HG03060 (cell line): ENCODE data around the gene SEMA4A.
A peak's percentile ranks its signal among the peaks of the same experiment; 100 is the strongest.
"Not testable (repeated sequence)": the region's sequence is repeated elsewhere in the genome, so short reads cannot be mapped to it uniquely, and the experiment has no call there.

Experiments used
- ATAC-seq: cut with Tn5 transposase; IDR thresholded peaks from one replicate; pipeline ENCODE4 v1.9.1; 2021; ENCODE audit warnings: low read depth, moderate number of reproducible peaks; ENCODE audit not compliant: unreplicated experiment

The SEMA4A gene

DNA sequence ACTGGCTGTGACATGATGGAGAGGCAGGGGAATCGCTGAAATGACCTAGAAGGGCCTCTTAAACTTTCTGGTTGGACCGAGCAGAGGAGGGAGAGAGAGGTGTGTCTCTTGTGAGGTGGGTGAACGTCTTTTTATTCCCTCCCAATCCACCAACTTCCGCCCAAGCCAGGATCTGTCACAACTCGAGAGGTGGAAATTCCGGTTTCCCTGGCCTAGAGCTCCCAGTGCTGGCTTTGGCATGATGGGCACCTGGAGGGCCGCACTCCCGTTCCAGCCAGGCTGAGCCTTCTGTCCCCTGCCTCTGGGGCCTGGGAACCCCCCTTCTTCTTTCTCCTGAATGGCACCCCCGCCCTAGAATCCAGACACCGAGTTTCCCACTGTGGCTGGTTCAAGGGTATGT lies at the start of gene SEMA4A:
SEMA4A (plus strand) TSS at position 224 of the 400 bp plus-strand sequence. CDS start 994 bp downstream, outside the sequence.
- no peak for ATAC-seq

GRCh38 chr1:156104065-156104810 lies 49.1 kb upstream of the SEMA4A start:
- no peak for ATAC-seq

DNA sequence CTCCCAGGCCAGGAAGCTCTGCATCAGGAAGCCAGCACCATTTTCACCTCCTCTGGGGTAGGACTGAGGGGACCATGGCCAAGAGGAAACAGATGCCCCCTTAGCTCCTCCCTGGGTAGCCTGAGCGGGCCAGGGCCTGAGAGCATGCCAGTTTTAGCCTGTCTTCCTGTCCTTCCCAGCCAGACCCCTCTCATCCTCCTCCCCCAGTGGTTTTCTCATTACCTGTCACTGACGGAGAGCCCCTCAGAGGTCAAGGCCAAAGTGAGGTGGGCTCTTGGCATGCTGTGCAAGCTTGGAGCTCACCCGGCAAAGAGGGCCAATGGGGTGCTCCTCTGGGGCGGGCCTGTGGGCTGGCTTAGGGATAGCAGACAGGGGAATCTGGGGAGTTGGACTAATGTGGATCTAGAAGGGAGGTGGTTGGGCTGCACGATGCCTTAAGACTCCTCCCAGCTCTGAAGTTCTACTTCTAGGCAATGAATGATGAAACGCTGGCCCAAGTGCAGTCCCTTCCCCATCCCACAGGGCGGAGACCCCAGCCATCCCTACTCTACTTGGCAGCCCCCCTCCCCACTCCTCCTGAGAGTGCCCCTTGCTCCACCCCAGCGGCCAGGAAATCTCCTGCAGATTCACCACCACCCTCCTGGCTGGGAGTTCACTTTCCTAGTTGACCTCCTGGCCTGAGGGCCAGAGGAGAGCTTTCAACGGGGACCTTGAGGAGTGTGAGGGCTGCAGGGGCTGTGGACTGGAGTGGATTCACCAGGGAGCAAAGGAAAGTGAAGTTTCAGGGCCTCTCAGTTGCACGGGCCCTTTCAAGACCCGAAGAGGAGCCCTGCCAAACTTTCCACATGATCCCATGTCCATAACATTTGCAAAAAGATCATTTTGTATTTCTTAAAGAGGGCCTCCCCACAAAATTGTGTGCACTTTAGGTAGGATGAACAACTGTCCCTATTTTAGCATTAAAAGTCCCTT lies 48.2 kb upstream of the SEMA4A start:
- no peak for ATAC-seq

GRCh38 chr1:156106624-156107488 lies 46.5 kb upstream of the SEMA4A start:
- peak; percentile 12 for ATAC-seq

GRCh38 chr1:156108057-156108456 lies 45.3 kb upstream of the SEMA4A start:
- ATAC-seq = no peak

- no peak for ATAC-seq
Measured at GRCh38 chr1:156108664-156109241, 44.6 kb upstream of the SEMA4A start.

GRCh38 chr1:156110252-156110651 lies 43.1 kb upstream of the SEMA4A start:
- no peak for ATAC-seq

- no peak for ATAC-seq
Measured at GRCh38 chr1:156111355-156111962, 41.9 kb upstream of the SEMA4A start.

DNA sequence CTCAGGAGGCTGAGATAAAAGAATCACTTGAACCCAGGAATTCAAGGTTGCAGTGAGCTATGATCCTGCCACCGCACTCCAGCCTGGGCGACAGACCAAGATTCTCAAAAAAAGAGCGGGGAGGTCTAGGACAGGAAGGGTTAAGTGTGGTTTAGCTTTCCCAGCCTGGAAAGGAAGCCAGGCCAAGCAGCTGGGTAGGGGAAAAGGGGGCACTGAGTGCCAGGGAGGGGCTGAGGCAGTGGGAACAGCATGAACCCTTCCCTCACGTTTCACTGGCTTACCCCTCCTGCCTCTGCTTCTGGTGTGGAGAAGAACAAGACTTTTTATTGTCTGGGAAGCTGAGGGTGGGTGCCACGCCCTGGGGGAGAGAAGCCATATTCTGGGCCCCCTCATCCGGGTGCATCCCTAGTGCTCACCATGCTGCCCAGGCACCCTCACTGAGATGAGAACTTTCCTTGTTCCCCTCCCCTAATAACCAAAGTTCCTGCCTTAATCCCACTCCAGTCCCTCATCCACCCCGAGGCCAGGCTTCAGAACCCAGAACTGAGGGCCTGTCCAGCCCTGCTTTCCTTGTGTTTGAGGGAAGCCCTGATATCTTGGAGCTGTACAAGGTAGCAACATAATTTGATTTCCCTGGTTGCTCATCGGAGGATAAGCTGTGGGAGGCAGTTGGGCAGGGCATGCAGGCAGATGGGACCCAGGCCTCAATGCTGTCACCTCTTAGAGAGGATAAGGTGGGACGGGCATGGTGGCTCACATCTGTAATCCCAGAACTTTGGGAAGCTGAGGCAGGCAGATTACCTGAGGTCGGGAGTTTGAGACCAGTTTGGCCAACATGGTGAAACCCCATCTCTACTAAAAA lies 40.9 kb upstream of the SEMA4A start:
- ATAC-seq = no peak

GRCh38 chr1:156113282-156113950 lies 40.0 kb upstream of the SEMA4A start:
- no peak for ATAC-seq

- ATAC-seq = peak; percentile 57
Measured at GRCh38 chr1:156114101-156114918, 39.1 kb upstream of the SEMA4A start, which contains the start of gene LMNA. Gene LMNA, plus strand, starts transcription at chr1:156114711. Its CDS starts 208 bp downstream, at chr1:156114919.

DNA sequence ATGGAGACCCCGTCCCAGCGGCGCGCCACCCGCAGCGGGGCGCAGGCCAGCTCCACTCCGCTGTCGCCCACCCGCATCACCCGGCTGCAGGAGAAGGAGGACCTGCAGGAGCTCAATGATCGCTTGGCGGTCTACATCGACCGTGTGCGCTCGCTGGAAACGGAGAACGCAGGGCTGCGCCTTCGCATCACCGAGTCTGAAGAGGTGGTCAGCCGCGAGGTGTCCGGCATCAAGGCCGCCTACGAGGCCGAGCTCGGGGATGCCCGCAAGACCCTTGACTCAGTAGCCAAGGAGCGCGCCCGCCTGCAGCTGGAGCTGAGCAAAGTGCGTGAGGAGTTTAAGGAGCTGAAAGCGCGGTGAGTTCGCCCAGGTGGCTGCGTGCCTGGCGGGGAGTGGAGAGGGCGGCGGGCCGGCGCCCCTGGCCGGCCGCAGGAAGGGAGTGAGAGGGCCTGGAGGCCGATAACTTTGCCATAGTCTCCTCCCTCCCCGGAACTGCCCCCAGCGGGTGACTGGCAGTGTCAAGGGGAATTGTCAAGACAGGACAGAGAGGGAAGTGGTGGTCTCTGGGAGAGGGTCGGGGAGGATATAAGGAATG lies 38.4 kb upstream of the SEMA4A start:
- peak; percentile 2 for ATAC-seq

GRCh38 chr1:156115514-156116374 lies 37.6 kb upstream of the SEMA4A start:
- ATAC-seq = no peak

DNA sequence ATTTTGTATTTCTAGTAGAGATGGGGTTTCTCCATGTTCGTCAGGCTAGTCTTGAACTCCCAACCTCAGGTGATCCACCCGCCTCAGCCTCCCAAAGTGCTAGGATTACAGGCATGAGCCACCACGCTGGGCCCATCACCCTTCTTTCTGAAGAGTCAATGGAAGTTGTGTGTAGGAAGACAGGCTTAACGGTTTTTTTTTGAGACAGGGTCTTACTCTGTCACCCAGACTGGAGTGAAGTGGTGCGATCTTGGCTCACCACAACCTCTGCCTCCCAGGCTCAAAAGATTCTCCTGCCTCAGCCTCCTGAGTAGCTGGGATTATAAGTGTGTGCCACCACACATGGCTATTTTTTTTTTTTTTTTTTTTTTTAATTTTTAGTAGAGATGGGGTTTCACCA lies 36.7 kb upstream of the SEMA4A start:
- not testable (repeated sequence) for ATAC-seq

GRCh38 chr1:156117414-156118176 lies 35.8 kb upstream of the SEMA4A start:
- no peak for ATAC-seq
